ENCODE data around the gene LNX2.

Gene LNX2

DNA sequence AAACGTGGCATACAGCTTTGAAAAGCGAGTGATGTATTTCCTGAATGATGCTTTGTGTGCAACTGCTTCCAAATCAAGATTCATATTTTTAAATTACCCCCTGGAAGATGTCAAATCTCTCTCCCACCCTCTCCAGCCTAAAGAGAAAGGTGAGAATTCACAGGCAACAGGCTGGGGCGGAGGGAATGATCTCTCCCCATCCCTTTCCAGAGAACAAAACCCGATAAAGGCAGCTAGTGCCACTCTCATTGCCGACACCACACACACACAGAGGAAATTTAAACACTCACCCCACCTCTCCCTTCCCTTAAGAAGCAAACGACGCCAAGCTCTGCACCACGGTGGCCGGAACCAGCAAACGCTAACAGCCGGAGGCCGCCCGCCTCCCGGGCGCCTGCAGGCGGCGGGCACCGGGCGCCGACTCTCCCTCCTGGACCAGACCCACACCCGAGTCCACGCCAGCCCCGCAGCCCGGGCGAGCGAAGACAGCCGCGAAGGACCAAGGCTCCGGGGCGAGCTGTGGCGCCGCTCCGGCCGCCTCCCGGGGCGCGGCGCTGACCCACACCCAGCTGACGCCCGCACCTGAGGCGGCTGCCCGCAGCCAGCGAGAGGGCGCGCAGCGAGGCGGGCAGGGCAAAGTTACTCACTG lies 477 bp downstream of the LNX2 start:
- no peak for DNase-seq (ENCODE audit: low read depth, low spot score)
- H3K4me3 ChIP-seq (ENCODE audit: low read length): peak overlapping the region; percentile 67

DNA sequence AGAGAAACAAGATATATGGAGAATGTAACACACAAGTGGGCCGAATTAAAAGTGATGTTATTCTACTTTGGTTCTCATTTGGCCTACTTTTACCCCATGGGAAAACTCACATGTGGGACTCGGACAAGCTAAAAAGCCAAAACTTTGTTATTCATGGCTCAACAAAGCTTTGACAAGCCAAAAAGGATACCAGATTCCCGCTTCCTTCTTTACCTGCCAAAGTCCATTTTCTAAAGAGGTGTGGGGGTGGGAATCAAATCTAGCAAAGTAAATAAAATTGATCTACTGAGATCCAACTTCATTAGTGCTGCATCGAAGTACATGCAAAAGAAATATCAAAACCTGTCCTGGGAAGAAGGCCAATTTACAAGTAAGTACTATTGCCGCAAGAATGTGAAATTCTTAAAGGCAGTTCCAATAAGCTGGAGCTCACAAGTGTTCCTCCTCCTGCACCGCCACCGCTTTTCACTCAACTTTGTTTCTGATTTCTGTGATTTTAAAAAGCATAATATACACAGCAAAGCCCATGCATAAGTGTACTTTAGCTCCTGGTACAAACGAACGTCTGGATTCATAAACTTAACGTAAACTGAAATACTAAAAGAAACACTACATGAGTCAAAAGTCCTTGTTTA lies 1.1 kb downstream of the LNX2 start:
- no peak for DNase-seq (ENCODE audit: low read depth, low spot score)
- H3K4me3 ChIP-seq (ENCODE audit: low read length): peak overlapping the region; percentile 67

DNA sequence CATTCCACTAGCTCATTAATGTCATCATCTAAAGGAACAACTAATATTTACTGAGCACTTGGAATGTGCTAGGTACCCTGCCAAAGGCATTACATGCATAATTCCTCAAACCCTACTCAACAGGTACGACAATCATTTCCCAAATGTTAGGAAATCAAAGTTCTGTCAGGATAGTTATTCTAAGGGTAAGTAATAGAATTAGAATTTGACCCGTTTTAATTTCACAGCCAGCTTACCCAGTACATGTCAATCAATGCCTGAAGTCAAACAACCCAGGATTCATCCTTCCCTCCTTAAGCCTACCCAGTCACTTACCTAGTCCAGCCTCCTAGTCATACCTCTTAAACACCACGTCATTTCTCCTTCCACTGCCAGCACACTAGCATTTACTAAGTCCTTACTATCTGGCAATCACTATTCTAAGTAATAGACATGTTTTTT lies 2.4 kb downstream of the LNX2 start:
- DNase-seq (ENCODE audit: low read depth, low spot score): no peak
- H3K4me3 ChIP-seq (ENCODE audit: low read length): no peak overlapping the region

DNA sequence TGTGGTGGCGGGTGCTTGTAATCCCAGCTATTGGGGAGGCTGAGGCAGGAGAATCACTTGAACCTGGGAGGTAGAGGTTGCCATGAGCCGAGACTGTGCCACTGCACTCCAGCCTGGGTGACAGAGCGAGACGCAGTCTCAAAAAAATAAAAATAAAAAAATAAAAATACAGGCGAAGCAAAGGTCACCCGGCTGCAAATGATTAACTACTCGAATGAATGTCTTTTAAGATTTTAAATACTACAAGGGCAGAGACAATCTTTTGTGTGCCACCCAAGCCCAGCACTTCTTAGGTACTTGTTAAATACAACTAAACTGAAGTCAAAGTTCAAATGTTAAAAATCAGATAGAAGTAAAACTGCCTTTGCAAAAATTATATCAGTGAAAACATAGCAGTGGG lies 6.7 kb downstream of the LNX2 start:
- no peak overlapping the region for H3K4me3 ChIP-seq (ENCODE audit: low read length)

DNA sequence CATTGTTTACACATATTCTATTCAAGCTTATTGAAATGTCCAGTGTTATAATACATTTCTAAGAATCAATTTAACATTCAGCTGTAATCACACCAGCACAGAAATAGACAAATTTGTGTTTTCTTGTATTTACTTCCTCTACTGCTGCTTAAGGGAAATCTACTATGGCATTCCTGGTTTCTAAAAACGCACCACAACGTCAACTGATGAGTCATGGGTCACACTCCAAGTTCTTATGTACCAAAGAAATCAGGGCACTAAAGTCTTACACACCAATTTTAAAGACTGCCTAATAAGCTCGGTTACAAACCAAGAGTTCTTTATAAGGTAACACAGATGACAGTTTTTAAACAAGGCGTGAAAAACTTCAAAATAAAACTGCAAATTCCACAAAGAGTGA lies 13.2 kb downstream of the LNX2 start:
- DNase-seq (ENCODE audit: low read depth, low spot score): no peak
- no peak overlapping the region for H3K4me3 ChIP-seq (ENCODE audit: low read length)

More for the DNA sequence above, 6.7 kb downstream of the LNX2 start:
- DNase-seq (ENCODE audit: low read depth, low spot score): no peak

DNA sequence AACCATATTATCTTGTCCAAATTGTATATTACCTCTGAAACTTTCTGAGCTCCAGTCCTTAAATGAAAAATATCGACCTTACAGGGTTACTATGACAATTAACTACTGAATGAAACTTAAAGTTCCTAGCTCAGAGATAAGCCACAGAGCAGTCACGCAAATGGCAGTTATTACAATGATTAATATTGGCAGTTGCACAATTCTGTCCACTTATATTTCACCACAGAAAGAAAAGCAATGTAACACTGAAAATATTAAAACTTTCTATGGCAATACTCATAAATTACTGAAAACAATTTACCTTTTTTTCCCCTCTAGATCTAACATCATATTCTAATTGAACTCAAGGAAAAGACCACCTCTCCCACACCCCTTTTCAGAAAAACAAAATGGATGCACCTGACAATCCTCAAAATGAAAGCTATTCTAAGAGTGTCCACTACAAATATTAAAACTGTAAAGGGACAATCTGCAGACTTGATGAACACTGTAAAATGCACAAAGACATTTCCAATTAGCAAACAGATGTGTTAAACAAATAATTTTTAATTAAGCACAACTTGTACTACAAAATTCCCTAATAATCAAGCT lies 14.6 kb downstream of the LNX2 start:
- DNase-seq (ENCODE audit: low read depth, low spot score): no peak
- H3K4me3 ChIP-seq (ENCODE audit: low read length): no peak overlapping the region

DNA sequence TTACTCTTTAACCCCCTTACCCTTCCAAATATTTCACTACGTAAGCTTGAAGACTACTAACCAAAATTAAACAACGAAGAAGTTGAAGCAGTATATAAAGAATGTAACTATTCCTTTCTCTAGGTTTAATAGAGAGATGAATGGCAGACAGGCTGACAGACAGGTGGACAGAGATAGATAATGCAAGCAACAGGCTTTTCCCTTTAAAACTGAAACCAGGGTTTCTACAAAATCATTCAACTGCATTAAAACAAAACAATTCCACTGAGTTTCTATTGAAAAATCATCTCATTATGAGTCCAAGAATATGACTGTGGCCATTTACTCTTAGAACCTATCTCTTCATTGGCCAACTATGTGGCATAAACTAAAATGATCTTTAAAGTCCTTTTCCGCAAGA lies 15.2 kb downstream of the LNX2 start:
- no peak overlapping the region for H3K4me3 ChIP-seq (ENCODE audit: low read length)
- no peak for DNase-seq (ENCODE audit: low read depth, low spot score)

DNA sequence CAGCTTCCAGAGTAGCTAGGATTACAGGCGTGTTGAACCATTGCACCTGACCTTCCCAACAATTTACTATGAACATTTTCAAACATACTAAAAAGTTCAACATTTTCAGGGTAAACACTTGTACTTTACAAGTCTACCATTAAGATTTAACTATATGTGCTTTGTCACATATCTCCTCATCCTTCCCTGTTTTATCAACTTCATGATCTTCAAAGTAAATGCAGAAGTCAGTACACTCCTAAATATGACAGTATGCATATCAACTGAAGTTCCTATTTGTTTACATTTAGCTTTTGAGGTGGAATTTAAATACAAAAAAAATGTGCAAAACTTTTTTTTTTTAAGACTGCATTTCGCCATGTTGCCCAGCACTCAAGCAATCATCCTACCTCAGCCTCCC lies 18.5 kb downstream of the LNX2 start:
- no peak for DNase-seq (ENCODE audit: low read depth, low spot score)
- H3K4me3 ChIP-seq (ENCODE audit: low read length): no peak overlapping the region

DNA sequence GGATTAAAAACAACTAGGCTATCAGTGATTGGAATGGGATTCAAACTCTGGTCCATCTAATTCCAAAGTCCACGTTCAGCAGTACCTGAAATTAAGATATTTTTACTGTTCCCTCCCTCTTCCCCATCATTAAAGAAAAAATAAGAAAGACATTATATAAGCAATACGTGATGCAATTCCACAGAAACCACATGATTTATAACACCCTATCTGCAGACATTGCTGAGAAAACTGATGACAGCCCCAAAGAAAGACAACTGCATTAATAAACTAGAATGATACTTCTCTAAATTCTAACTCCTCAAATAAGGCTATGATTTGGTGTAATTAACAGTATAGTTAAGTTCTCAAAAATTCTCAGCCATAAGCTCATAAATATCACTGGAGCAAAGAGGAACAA lies 19.1 kb downstream of the LNX2 start:
- H3K4me3 ChIP-seq (ENCODE audit: low read length): no peak overlapping the region
- no peak for DNase-seq (ENCODE audit: low read depth, low spot score)

DNA sequence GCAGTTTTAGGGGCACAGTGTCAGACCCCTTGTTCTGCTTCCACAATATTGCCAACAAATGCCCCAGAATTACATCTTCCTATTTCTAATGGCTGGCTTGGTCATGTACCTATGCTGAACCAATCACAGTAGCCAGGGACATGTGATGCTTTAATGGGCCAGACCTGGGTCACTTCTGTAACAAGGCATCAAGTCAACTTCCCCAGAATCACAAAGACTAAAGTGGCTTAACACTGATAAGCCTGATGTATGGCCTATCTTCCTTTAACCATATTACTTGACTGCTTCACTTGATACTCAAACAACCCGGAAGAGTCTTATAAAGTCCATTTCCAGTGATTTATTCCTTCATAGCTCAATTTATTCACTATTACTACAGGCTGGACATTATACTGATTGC lies 19.6 kb downstream of the LNX2 start:
- DNase-seq (ENCODE audit: low read depth, low spot score): no peak
- H3K4me3 ChIP-seq (ENCODE audit: low read length): no peak overlapping the region

DNA sequence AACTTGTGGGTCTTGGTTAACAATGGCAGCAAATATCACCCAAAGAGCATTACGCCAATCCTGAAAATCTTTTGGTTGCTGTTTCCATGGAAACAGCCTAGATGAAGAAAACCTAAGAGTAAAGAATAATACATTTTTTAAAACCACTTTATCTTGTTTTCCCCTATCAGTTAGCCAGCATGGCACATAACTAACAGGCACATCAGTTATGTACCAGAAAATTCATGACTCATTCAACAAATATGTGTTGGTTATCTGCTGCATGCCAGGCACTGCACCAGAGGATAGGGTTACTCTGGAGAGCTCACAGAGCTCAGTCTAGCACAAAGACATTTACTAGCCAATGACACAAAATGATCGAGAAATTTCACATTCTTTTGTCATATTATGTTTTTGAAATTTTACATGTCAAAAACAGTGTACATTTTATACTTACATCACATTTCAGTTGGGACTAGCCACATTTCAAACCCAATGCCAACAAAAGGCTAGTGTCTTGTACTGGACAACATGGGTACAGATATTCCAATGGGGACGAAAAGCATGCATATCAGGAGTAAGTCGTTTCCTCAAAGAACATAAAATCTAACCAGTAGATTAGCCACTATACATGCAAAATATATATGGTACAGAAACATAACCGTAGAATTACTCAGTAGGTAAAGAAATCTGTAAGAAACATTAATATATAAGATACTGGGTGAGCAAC lies 20.3 kb downstream of the LNX2 start:
- DNase-seq (ENCODE audit: low read depth, low spot score): no peak
- no peak overlapping the region for H3K4me3 ChIP-seq (ENCODE audit: low read length)

DNA sequence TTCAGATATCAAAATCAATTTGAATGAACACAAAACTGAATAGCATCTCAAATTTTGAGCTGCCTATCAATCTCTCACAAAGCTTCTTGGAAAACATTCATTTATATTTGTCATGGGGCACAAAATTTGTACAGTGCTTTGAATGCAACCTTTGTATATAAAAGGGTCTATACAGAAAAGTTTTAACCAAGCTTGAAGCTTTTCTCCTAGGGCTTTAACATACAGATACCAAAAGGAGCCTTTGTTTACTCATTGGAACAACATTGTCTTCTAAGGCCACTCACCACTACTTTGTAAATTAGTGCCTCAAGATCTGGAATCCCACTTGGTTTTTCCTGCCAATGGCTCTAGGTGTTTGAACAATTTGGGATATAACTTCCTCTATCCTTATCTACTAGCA lies 21.2 kb downstream of the LNX2 start:
- no peak overlapping the region for H3K4me3 ChIP-seq (ENCODE audit: low read length)
- DNase-seq (ENCODE audit: low read depth, low spot score): no peak

DNA sequence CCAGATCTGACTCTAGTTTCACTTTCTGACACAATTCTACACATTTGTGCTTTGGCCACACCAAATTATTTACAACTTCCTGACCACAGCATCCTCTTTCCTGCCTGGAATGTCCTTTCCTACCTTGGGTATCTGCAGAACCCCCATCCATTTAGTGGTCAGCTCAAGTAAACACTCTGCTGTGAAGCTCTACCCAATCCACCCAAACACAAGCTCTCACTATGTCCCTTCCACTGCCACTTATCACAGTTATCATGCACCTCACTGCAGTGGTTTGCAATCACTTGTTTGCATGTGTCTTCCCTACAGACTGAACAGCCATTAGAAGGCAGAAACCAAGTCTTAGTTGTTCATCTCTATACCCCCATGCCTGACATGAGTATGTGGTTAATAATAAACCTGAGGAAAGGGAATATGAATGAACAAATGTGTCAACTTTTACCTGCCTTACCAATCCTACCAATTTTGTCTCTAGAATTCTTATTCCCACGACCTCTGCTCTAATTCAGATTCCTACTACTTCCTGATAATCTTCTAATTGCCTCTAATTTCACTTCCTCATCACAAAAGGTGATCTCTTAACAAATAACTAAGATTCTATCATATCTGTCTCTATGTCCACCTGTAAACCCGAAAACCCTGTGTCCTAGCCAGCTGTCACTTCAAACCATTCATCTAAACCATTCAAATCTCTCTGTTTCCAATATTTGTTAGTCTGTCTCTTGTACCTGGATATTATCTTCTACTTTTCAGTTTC lies 25.1 kb downstream of the LNX2 start:
- no peak overlapping the region for H3K4me3 ChIP-seq (ENCODE audit: low read length)
- DNase-seq (ENCODE audit: low read depth, low spot score): no peak

DNA sequence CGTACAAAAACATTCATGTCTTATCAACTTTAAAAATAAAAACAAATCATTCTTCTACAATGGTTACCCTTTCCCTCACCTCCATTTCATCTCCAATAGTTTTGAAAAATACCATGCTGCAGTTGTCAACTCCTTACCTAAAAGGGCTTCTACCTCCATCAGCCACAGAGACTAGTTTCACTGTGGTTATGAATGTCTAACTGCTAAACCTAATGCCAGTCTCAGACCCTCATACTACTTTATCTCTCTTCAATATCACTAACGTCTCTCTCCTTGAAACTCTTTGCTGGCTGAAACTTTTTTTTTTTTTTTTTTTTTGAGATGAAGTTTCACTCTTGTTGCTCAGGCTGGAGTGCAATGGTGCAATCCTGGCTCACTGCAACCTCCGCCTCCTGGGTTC lies 27.1 kb downstream of the LNX2 start:
- no peak overlapping the region for H3K4me3 ChIP-seq (ENCODE audit: low read length)
- peak; percentile 21 for DNase-seq (ENCODE audit: low read depth, low spot score)

DNA sequence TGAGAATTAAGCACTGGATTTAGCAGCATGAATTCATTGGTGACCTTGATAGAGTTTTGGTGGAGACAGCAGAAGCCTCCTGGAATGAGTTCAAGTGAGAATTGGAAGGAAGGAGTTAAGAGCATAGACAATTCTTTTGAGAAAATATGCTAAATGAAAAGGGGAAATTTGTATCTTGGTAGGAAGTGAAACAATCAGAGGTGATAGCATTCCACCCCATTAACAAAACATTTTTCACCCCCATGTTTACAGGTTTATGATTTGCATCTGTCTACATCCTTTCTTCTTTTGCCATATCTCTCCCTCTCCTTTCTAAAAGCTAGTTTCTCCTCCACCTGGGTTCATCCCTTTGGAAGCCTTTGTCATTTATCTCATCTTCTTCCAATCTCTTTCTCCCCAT lies 27.5 kb downstream of the LNX2 start:
- no peak overlapping the region for H3K4me3 ChIP-seq (ENCODE audit: low read length)
- no peak for DNase-seq (ENCODE audit: low read depth, low spot score)

DNA sequence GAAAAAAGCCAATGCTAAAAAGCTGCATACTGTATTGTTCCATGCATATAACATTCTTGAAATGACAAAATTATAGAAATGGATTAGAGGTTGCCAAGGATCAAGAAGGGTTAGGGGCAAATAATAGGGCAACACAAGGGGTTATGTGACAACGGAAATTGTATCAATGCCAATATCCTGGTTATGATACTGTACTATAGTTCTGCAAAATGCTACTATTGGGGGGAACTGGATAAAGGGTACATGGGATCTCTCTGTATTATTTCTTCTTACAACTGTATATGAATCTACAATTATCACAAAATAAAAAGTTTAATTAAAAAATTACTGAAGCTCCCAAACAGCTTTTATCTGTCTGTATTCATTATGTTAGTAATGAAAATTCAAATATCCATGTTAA lies 31.9 kb downstream of the LNX2 start:
- H3K4me3 ChIP-seq (ENCODE audit: low read length): no peak overlapping the region
- no peak for DNase-seq (ENCODE audit: low read depth, low spot score)

DNA sequence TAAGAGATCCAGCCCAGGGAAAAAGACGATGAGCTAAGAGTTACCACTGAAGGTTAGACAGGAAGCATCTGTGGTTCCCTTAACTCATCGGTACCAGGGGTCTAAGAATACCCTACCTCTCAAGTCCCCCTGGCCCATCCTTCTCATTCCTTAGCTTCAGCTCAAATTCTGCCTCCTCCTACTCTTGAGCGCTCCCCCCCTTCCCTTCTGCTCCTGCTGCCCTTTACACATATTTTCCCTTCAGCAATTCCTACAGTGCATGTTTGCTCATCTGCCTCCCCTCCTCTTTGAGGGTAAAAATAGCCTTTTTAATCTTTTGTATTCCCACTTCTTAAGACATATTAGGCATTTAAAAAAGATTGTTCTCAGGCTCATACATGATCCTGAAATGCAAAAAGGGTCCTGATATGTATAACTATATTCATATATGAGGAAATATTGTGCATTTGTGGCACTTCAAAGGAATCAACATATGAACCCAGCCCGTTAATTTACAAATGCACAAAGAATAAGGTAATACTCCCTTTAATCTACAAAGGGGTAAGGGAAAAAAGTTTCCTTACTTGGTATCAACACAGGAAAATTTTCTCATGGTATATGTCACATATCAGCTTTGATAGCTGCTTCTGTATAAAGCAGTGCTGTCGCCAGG lies 33.1 kb downstream of the LNX2 start:
- no peak overlapping the region for H3K4me3 ChIP-seq (ENCODE audit: low read length)

DNA sequence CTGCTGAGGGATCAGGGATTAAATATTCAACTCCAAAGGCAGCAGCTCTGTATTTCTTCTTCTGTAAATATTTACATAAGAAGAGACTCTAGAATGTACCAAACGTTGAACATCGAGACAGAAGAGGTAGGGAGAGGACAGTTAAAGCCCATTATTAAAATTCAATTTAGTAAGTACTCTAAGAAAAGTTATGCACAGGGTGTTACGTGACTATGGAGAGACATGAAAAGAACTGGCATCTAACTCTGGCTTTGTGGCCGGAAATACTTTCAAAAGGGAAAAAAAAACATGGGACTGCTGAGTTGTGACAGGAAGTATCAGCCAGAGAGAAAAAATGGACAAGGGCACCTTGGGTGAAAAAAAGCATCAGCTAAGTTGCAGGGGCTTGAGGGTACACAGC lies 36.7 kb downstream of the LNX2 start:
- no peak overlapping the region for H3K4me3 ChIP-seq (ENCODE audit: low read length)
- peak; percentile 60 for DNase-seq (ENCODE audit: low read depth, low spot score)

More for the DNA sequence above, 33.1 kb downstream of the LNX2 start:
- no peak for DNase-seq (ENCODE audit: low read depth, low spot score)

Data from Jurkat, Clone E6-1 (cell line).